MM.1S (cell line): Measurements from ENCODE around the gene CANT1.

ENCODE experiments used
- DNase-seq: peaks from one replicate; pipeline ENCODE4 v3.0.0-alpha.2; 2015
- H2AFZ ChIP-seq: fragments of 300-600 bp; sonication (generic); 2 replicates; pipeline ENCODE4 v1.6.0; 2016; ENCODE audit warnings: antibody characterized with exemption, low read length
- H3F3A ChIP-seq: fragments of 300-600 bp; sonication (generic); 2 replicates; pipeline ENCODE4 v1.6.1; 2016; ENCODE audit warnings: mild to moderate bottlenecking, antibody characterized with exemption, low read length, moderate library complexity, mixed read lengths; ENCODE audit not compliant: insufficient read depth
- H3K27ac ChIP-seq: fragments of 300-600 bp; sonication (generic); 2 replicates; pipeline ENCODE4 v1.5.1; 2016; ENCODE audit warnings: mild to moderate bottlenecking, low read length
- H3K27me3 ChIP-seq: fragments of 300-600 bp; sonication (generic); replicated peaks from 2 replicates; pipeline ENCODE4 v1.6.0; 2016; ENCODE audit warnings: low read length; ENCODE audit not compliant: insufficient read depth
- H3K36me3 ChIP-seq: fragments of 300-600 bp; sonication (generic); replicated peaks from 2 replicates; pipeline ENCODE4 v1.6.1; 2016; ENCODE audit warnings: mild to moderate bottlenecking, low read length, mixed read lengths; ENCODE audit not compliant: insufficient read depth
- H3K4me1 ChIP-seq: fragments of 300-600 bp; sonication (generic); 2 replicates; pipeline ENCODE4 v1.6.1; 2016; ENCODE audit warnings: low read length, mixed read lengths
- H3K4me2 ChIP-seq: fragments of 300-600 bp; sonication (generic); 2 replicates; pipeline ENCODE4 v1.6.0; 2016; ENCODE audit warnings: low read depth, low read length
- H3K4me3 ChIP-seq: fragments of 300-600 bp; sonication (generic); 2 replicates; pipeline ENCODE4 v1.5.1; 2016; ENCODE audit warnings: low read length, mixed read lengths
- H3K79me2 ChIP-seq: fragments of 300-600 bp; sonication (generic); 2 replicates; pipeline ENCODE4 v1.6.1; 2016; ENCODE audit warnings: mixed run types, low read length, mixed read lengths
- H3K9ac ChIP-seq: fragments of 300-600 bp; sonication (generic); 2 replicates; pipeline ENCODE4 v1.6.1; 2016; ENCODE audit warnings: low read length, mixed read lengths
- H3K9me2 ChIP-seq: fragments of 300-600 bp; sonication (generic); replicated peaks from 2 replicates; pipeline ENCODE4 v1.6.1; 2016; ENCODE audit warnings: mild to moderate bottlenecking, low read length, mixed read lengths; ENCODE audit not compliant: insufficient read depth
- H3K9me3 ChIP-seq: fragments of 300-600 bp; sonication (generic); replicated peaks from 2 replicates; pipeline ENCODE4 v1.6.1; 2016; ENCODE audit warnings: mild to moderate bottlenecking, low read length, mixed read lengths; ENCODE audit not compliant: insufficient read depth
- H4K20me1 ChIP-seq: fragments of 300-600 bp; sonication (generic); 2 replicates; pipeline ENCODE4 v1.6.1; 2016; ENCODE audit warnings: mild to moderate bottlenecking, low read length, moderate library complexity, mixed read lengths; ENCODE audit not compliant: insufficient read depth
- CTCF ChIP-seq: fragments of 300-600 bp; sonication (generic); IDR thresholded peaks from 2 replicates; pipeline ENCODE4 v1.5.1; 2016; ENCODE audit warnings: antibody characterized with exemption, low read length, mixed read lengths
- EZH2 ChIP-seq: fragments of 300-600 bp; sonication (generic); optimal IDR thresholded peaks from 2 replicates; pipeline ENCODE3; 2017; ENCODE audit warnings: low read depth, mild to moderate bottlenecking, antibody characterized with exemption, low read length, mixed read lengths
- EZH2phosphoT487 ChIP-seq: fragments of 300-600 bp; sonication (generic); IDR thresholded peaks from 2 replicates; pipeline ENCODE4 v1.6.1; 2018; ENCODE audit warnings: antibody characterized with exemption, low read length

Gene CANT1

GRCh38 chr17:79018370-79018695, 8.8 kb upstream of the CANT1 start:
- Histone ChIP-seq H3K9me2 (no peaks in the 10 kb centered on the region), H3F3A (no peaks in the 10 kb centered on the region), H3K4me1 (no peaks in the 10 kb centered on the region), H3K79me2 (no peaks in the 10 kb centered on the region), H3K9ac (no peak overlapping the region), H3K4me3 (no peak overlapping the region), H3K27ac (no peak overlapping the region), H2AFZ (no peak overlapping the region), H3K36me3 (no peaks in the 10 kb centered on the region), H3K27me3 (peaks cover 71% of the 10 kb centered on the region), H4K20me1 (no peaks in the 10 kb centered on the region), H3K4me2 (no peak overlapping the region), H3K9me3 (no peaks in the 10 kb centered on the region)
- DNase-seq: no peak
- no peak for TF ChIP-seq EZH2
- no peak for TF ChIP-seq CTCF
- TF ChIP-seq EZH2phosphoT487: no peak

- Histone ChIP-seq H2AFZ (no peak overlapping the region), H3K9ac (no peak overlapping the region), H4K20me1 (no peaks in the 10 kb centered on the region), H3K4me2 (no peak overlapping the region), H3F3A (no peaks in the 10 kb centered on the region), H3K36me3 (no peaks in the 10 kb centered on the region), H3K27ac (no peak overlapping the region), H3K79me2 (no peaks in the 10 kb centered on the region), H3K4me3 (no peak overlapping the region), H3K4me1 (no peaks in the 10 kb centered on the region), H3K9me3 (no peaks in the 10 kb centered on the region), H3K9me2 (no peaks in the 10 kb centered on the region), H3K27me3 (peaks cover 71% of the 10 kb centered on the region)
- DNase-seq: no peak
- TF ChIP-seq CTCF (no peak), EZH2phosphoT487 (no peak), EZH2 (no peak)
Measured at GRCh38 chr17:79017546-79018369, 8.2 kb upstream of the CANT1 start.

GRCh38 chr17:79014158-79014758, 4.7 kb upstream of the CANT1 start:
- Histone ChIP-seq H3K9me3 (no peaks in the 10 kb centered on the region), H2AFZ (no peak overlapping the region), H3K27me3 (peaks cover 45% of the 10 kb centered on the region), H3K9ac (no peak overlapping the region), H3K4me1 (peaks cover 3% of the 10 kb centered on the region; the same call in 1 of the 2 replicates), H4K20me1 (no peaks in the 10 kb centered on the region), H3K4me2 (no peak overlapping the region), H3K36me3 (no peaks in the 10 kb centered on the region), H3K4me3 (no peak overlapping the region), H3K27ac (no peak overlapping the region), H3K79me2 (peaks cover 1% of the 10 kb centered on the region), H3K9me2 (no peaks in the 10 kb centered on the region), H3F3A (no peaks in the 10 kb centered on the region)
- no peak for DNase-seq
- TF ChIP-seq CTCF: no peak
- no peak for TF ChIP-seq EZH2
- TF ChIP-seq EZH2phosphoT487: no peak
